Activated T-helper 2 cell treated with anti-CD3 and anti-CD28 coated beads, Interferon-gamma antibody, Interleukin-2, Interleukin-4, amounts not matched to agents 10 μg/mL and 5 μg/mL and 100 μg/mL, durations not matched to agents 14 hours and 24 hours and 36 hours (primary cell): ENCODE data around the gene B4GALT1. TPM values are rescaled to one million over a fixed set of nuclear protein-coding genes. Genes with fewer than 3 reads are reported as not detected.

Experiments
- DNase-seq: peaks from one replicate; pipeline ENCODE4 v3.0.0; 2021; ENCODE audit warnings: low spot score
- H3K27ac Mint-ChIP-seq: one replicate; pipeline ENCODE4 v1.8.0; 2021; ENCODE audit warnings: mixed read lengths
- H3K27me3 Mint-ChIP-seq: one replicate; pipeline ENCODE4 v1.8.0; 2021; ENCODE audit warnings: low read depth, mixed read lengths
- H3K36me3 Mint-ChIP-seq: one replicate; pipeline ENCODE4 v1.8.0; 2021; ENCODE audit warnings: low read depth, mixed read lengths
- H3K4me1 Mint-ChIP-seq: one replicate; pipeline ENCODE4 v1.8.0; 2021; ENCODE audit warnings: low read depth, mixed read lengths
- H3K4me3 Mint-ChIP-seq: one replicate; pipeline ENCODE4 v1.8.0; 2021; ENCODE audit warnings: low read depth, mild to moderate bottlenecking, moderate library complexity, mixed read lengths
- H3K9me3 Mint-ChIP-seq: one replicate; pipeline ENCODE4 v1.8.0; 2021; ENCODE audit warnings: mixed read lengths
- intact Hi-C: fragments of 100-400 bp; cut with micrococcal nuclease; formaldehyde crosslinking; loops from one replicate; pipeline ENCODE4 v1.15.1; 2023
- total RNA-seq: library from RNA; stranded (reverse); gene quantifications from 2 replicates; pipeline ENCODE4 v1.2.3, GENCODE V29; 2022

B4GALT1 gene
- 60.6 and 64.0 TPM in 2 replicates for total RNA-seq

GRCh38 chr9:33167084-33167971 lies at the start of gene B4GALT1:
Gene B4GALT1 (minus strand): TSS chr9:33167336. CDS start chr9:33167169, 167 bp downstream.
- Mint-ChIP-seq H3K27ac (peak within 1 kb of the TSS; percentile 96), H3K9me3 (no peaks in the 10 kb centered on the region), H3K4me3 (peak within 1 kb of the TSS; percentile 94), H3K36me3 (peaks cover 18% of the 10 kb centered on the region), H3K4me1 (peaks cover 57% of the 10 kb centered on the region), H3K27me3 (no peaks in the 10 kb centered on the region)
- peak; percentile 90 for DNase-seq
- intact Hi-C loops, result loop anchor here (1.0 to 10.0 kb wide), 9 partner anchors 8 to 783 kb away; partner anchors contain the start of genes ACO1, APTX, BAG1 and SMU1

GRCh38 chr9:33211695-33212393 lies 44.7 kb upstream of the B4GALT1 start:
- Mint-ChIP-seq H3K36me3 (no peaks in the 10 kb centered on the region), H3K9me3 (no peaks in the 10 kb centered on the region), H3K4me3 (no peak overlapping the region), H3K27me3 (peaks cover 2% of the 10 kb centered on the region), H3K27ac (no peak overlapping the region), H3K4me1 (peaks cover 15% of the 10 kb centered on the region)
- DNase-seq, result no peak
- intact Hi-C loops, result no loop called here

- Mint-ChIP-seq H3K9me3 (no peaks in the 10 kb centered on the region), H3K27me3 (peaks cover 5% of the 10 kb centered on the region), H3K4me1 (peaks cover 15% of the 10 kb centered on the region), H3K27ac (no peak overlapping the region), H3K4me3 (no peak overlapping the region), H3K36me3 (no peaks in the 10 kb centered on the region)
- intact Hi-C loops, result no loop called here
- DNase-seq, result no peak
These were observed 43.0 kb upstream of the B4GALT1 start for GRCh38 chr9:33210006-33210715.

- Mint-ChIP-seq H3K27me3 (peaks cover 5% of the 10 kb centered on the region), H3K4me1 (peaks cover 10% of the 10 kb centered on the region), H3K4me3 (no peak overlapping the region), H3K27ac (no peak overlapping the region), H3K9me3 (no peaks in the 10 kb centered on the region), H3K36me3 (no peaks in the 10 kb centered on the region)
- no peak for DNase-seq
- intact Hi-C loops, result no loop called here
These were observed 42.3 kb upstream of the B4GALT1 start for GRCh38 chr9:33209394-33209793.

- intact Hi-C loops, result loop anchor here (5.0 kb wide), 1 partner anchor 35 kb away; the partner anchor contains the start of gene B4GALT1
- Mint-ChIP-seq H3K27ac (peak overlapping the region; percentile 16), H3K9me3 (no peaks in the 10 kb centered on the region), H3K36me3 (no peaks in the 10 kb centered on the region), H3K4me1 (peaks cover 12% of the 10 kb centered on the region), H3K27me3 (peaks cover 11% of the 10 kb centered on the region), H3K4me3 (no peak overlapping the region)
- peak; percentile 27 for DNase-seq
These were observed 35.5 kb upstream of the B4GALT1 start for GRCh38 chr9:33202552-33203201.

- Mint-ChIP-seq H3K36me3 (no peaks in the 10 kb centered on the region), H3K27ac (peak overlapping the region; percentile 13), H3K27me3 (peaks cover 11% of the 10 kb centered on the region), H3K4me1 (peaks cover 12% of the 10 kb centered on the region), H3K4me3 (no peak overlapping the region), H3K9me3 (no peaks in the 10 kb centered on the region)
- no peak for DNase-seq
- intact Hi-C loops, result loop anchor here (5.0 kb wide), 1 partner anchor 35 kb away; the partner anchor contains the start of gene B4GALT1
These were observed 34.9 kb upstream of the B4GALT1 start for GRCh38 chr9:33202018-33202417.

- Mint-ChIP-seq H3K4me1 (peaks cover 12% of the 10 kb centered on the region), H3K4me3 (no peak overlapping the region), H3K9me3 (no peaks in the 10 kb centered on the region), H3K36me3 (no peaks in the 10 kb centered on the region), H3K27me3 (peaks cover 2% of the 10 kb centered on the region), H3K27ac (no peak overlapping the region)
- DNase-seq, result no peak
- intact Hi-C loops, result no loop called here
These were observed 31.0 kb upstream of the B4GALT1 start for GRCh38 chr9:33198165-33198564.

- DNase-seq, result no peak
- H3K4me1 Mint-ChIP-seq, result peaks cover 7% of the 10 kb centered on the region
- H3K9me3 Mint-ChIP-seq, result no peaks in the 10 kb centered on the region
- no peak overlapping the region for H3K27ac Mint-ChIP-seq
- intact Hi-C loops, result no loop called here
- H3K4me3 Mint-ChIP-seq, result no peak overlapping the region
- H3K36me3 Mint-ChIP-seq, result no peaks in the 10 kb centered on the region
- H3K27me3 Mint-ChIP-seq, result peaks cover 2% of the 10 kb centered on the region
These were observed 30.4 kb upstream of the B4GALT1 start for GRCh38 chr9:33197279-33198152.

GRCh38 chr9:33196736-33197135 lies 29.6 kb upstream of the B4GALT1 start:
- H3K27me3 Mint-ChIP-seq, result peaks cover 2% of the 10 kb centered on the region

GRCh38 chr9:33193818-33194217 lies 26.7 kb upstream of the B4GALT1 start:
- no peak overlapping the region for H3K27ac Mint-ChIP-seq

More at GRCh38 chr9:33196736-33197135, 29.6 kb upstream of the B4GALT1 start:
- Mint-ChIP-seq H3K27ac (no peak overlapping the region), H3K36me3 (no peaks in the 10 kb centered on the region), H3K4me1 (no peaks in the 10 kb centered on the region), H3K4me3 (no peak overlapping the region), H3K9me3 (no peaks in the 10 kb centered on the region)
- intact Hi-C loops, result no loop called here
- DNase-seq, result no peak

GRCh38 chr9:33192493-33193255 lies 25.5 kb upstream of the B4GALT1 start:
- Mint-ChIP-seq H3K4me1 (no peaks in the 10 kb centered on the region), H3K27ac (no peak overlapping the region), H3K4me3 (no peak overlapping the region), H3K9me3 (no peaks in the 10 kb centered on the region), H3K36me3 (no peaks in the 10 kb centered on the region), H3K27me3 (peaks cover 14% of the 10 kb centered on the region)
- intact Hi-C loops, result no loop called here
- no peak for DNase-seq

More at GRCh38 chr9:33193818-33194217, 26.7 kb upstream of the B4GALT1 start:
- no peak for DNase-seq
- Mint-ChIP-seq H3K36me3 (no peaks in the 10 kb centered on the region), H3K9me3 (no peaks in the 10 kb centered on the region), H3K4me3 (no peak overlapping the region), H3K27me3 (peaks cover 13% of the 10 kb centered on the region), H3K4me1 (no peaks in the 10 kb centered on the region)
- intact Hi-C loops, result no loop called here
